A204.1 (cell line): ENCODE results near the gene TMEM121B.

Source experiments
- FAIRE-seq: peaks from 2 replicates; lab custom pipeline; 2012; peaks lifted over from hg19 to GRCh38; lab: Jason Lieb, UNC

TMEM121B gene

DNA sequence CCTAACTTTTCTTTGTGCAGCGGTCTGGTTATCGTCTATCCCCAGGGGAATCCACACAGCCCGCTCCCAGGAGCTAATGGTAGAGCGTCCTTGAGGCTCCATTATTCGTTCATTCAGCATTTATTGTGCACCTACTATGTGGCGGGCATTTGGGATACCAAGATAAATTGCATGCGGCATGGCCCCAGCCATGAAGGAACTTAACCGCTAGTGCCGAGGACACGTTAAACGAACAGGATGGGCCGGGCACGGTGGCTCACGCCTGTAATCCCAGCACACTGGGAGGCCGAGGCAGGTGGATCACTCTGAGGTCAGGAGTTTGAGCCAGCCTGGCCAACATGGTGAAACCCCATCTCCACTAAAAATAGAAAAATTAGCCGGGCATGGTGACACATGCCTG is 11.2 kb downstream of the TMEM121B start:
- FAIRE-seq, result no peak

DNA sequence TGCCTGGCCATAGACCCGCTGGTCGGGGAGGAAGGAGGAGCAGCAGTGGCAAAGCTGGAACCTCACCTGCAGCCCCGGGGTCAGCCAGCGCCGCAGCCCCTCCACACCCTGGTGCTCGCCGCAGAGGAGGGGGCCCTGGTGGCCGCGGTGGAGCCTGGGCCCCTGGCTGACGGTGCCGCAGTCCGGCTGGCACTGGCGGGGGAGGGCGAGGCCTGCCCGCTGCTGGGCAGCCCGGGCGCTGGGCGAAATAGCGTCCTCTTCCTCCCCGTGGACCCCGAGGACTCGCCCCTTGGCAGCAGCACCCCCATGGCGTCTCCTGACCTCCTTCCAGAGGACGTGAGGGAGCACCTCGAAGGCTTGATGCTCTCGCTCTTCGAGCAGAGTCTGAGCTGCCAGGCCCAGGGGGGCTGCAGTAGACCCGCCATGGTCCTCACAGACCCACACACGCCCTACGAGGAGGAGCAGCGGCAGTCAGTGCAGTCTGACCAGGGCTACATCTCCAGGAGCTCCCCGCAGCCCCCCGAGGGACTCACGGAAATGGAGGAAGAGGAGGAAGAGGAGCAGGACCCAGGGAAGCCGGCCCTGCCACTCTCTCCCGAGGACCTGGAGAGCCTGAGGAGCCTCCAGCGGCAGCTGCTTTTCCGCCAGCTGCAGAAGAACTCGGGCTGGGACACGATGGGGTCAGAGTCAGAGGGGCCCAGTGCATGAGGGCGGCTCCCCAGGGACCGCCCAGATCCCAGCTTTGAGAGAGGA is 11.9 kb downstream of the TMEM121B start:
- FAIRE-seq, result no peak

DNA sequence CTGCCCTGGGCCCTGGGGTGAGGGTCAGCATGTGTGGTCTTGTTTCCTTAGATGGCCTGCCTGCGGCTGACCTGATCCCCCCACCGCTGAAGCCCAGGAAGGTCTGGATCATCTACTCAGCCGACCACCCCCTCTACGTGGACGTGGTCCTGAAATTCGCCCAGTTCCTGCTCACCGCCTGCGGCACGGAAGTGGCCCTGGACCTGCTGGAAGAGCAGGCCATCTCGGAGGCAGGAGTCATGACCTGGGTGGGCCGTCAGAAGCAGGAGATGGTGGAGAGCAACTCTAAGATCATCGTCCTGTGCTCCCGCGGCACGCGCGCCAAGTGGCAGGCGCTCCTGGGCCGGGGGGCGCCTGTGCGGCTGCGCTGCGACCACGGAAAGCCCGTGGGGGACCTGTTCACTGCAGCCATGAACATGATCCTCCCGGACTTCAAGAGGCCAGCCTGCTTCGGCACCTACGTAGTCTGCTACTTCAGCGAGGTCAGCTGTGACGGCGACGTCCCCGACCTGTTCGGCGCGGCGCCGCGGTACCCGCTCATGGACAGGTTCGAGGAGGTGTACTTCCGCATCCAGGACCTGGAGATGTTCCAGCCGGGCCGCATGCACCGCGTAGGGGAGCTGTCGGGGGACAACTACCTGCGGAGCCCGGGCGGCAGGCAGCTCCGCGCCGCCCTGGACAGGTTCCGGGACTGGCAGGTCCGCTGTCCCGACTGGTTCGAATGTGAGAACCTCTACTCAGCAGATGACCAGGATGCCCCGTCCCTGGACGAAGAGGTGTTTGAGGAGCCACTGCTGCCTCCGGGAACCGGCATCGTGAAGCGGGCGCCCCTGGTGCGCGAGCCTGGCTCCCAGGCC is 12.7 kb downstream of the TMEM121B start:
- FAIRE-seq, result no peak

DNA sequence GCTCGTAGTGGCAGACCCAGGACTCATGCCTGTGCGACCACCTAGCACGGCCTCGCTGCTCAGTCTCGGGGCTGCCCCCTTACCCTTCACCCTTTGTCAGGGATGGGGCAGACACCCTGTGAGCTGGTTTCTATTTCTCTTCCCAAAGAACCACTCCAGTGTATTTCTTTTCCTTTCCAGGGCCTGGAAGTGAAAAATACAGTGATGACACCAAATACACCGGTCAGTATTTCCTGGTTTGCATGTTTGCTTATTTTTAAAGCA is 13.7 kb downstream of the TMEM121B start:
- FAIRE-seq, result no peak

DNA sequence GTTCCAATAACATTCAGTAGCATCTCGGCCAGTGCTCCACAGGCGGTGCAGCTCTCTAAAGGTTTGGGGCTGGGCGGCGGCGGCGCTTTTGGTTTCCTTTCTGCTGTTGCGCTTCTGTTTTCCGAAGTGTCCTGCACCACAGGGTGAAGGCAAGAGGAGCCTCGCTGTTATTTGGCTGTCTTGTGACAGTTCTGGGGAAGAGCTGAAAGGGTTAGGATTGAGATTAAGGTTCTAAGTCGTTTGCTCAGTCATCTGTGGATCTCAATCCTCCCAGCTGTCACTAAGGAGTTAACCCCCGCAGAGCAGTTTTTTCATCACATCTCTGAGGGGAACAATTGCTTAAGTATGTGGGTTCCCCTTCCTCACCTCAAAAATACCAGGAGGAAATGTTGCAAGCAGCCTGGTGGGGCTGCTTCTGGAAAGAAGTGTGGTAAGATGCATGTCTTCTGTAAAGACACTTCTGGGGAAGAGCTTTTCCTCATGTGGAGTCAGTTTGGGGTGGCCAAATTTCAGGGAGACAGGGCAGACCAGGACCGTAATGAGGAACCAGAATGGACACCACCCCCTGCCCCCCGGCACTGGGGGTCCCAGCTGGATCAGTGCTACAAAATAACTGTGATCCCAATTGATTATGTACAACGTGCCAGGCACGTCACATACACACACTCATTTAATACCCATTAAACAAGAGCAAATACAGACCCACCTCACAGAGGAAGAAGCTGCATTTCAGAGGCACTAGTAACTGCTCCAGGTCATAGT is 14.2 kb downstream of the TMEM121B start:
- FAIRE-seq, result no peak

DNA sequence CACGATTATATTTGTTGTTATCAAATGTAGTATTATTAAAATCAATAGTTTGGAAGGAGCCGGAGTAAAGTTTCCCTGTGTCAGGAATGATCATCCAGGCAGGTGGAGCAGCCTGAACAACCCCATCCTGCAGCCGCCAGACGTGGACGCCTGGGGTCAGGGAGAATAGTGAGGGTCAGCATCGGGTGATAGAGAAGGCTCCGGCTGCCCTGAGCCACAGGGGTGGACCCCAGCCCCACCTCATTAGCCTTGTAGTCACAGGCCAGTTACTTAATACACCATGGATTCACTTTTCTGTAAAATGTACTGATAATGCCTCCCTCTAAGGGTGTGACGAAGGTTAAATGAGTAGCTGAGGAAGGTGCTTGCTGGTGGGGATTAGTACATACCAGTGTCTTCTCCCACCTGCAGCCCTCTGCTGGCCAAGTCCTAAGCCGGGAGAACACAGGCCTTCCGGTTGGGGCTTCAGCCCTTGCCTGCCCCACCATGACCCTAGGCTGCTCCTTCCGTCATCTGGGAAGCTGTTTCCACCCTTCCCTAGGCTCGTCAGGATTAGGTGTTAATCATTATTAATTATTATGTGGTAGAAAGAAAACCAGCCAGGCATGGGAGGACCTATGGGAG is 14.9 kb downstream of the TMEM121B start:
- FAIRE-seq, result no peak

DNA sequence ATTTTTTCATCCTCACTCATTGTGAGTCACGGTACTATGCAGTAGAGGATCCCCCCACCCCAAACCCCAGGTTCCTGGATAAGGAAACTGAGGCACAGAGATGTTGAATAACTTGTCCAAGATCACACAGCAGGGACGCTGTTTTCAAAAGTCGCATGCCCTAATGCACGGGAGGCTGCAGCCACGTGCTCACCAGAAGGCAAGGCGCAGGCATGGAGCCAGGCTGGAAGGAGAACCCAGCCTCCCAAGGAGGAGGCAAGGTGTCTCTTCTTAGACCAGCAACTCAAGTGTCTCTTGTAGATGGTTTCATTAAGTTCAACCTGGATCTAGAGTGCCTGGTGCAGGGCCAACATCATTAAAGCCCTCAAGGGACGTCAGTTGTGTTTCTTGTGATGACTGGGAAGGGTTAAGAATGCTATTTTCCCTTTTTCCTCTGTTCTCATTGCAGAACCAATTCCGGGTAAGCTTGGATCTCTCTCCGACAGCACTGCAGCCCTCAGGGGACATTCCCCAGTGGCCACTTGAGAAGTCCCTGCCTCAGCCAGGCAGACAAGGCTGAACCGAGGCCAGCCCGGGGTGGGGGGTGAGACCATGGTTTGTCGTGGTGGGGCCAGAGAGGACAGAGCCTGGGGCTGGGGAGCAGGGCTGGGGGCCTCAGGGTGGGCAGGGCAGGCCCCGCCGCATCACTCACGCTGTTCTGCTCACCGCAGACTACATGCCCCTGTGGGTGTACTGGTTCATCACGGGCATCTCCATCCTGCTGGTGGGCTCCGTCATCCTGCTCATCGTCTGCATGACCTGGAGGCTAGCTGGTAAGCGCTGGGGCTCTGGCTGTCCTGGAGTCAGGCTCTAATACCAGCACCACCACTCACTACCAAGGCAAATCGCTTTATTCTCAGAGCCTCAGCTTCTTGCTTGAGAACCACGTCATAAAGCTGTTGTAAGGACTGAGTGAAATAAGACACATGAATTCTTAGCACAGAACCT is 15.7 kb downstream of the TMEM121B start:
- no peak for FAIRE-seq

DNA sequence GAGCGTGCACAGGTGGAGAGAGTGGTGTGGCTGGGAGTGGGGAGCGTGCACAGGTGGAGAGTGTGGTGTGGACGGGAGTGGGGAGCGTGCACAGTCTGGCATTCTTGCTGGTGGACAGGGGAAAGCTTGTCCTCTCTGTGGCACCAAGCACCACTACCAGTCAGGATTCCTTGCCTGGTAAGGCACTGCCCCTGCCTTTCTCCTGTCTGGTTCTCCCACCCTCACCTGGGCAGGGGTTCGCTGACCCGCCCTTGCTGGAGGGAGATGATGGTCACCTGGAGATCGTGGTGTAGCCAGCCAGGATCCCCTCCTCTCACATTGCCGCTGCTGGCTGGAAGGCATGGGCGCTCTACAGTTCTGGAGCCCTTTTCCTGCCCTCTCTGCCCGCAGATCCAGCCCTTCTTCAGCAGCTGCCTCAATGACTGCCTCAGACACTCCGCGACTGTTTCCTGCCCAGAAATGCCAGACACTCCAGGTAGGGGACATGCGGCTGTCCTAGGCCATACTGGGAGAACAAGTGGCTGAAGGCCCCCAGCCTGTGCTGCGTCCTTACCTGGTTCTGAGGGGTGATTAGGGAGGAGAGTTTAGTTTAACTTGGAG is 16.7 kb downstream of the TMEM121B start:
- FAIRE-seq, result no peak

DNA sequence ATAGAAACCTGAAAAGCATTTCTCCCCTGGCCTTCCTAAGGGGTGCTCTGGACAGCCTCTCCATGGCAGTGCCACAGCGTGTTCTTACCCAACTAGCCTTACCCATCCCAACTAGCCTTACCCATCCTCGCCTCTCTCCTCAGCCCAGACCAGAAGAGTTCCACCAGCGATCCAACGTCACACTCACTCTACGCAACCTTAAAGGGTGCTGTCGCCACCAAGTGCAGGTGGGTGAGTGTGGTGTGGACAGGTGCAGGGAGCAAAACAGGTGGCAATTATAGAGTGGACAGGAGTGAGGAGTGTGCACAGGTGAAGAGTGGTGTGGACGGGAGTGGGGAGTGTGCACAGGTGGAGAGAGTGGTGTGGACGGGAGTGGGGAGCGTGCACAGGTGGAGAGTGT is 17.8 kb downstream of the TMEM121B start:
- no peak for FAIRE-seq

DNA sequence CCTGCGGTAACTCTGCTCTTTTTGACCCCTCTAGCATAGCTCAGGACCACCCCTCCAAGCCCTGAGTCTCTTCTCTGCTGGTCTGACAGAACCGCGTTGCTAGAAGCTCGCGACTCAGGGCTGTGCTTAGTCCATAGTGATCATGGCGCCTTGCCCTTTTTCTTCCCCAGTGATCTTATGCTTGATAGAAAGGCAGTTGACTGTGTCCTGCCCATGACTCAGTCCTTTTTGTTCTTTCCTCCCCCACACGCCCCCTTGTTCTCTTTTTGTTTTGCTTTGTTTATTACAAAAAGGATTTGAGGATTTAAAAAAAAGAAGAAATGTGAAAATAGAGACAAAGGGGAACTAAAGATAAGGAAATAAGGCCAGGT is 18.9 kb downstream of the TMEM121B start:
- FAIRE-seq, result no peak

DNA sequence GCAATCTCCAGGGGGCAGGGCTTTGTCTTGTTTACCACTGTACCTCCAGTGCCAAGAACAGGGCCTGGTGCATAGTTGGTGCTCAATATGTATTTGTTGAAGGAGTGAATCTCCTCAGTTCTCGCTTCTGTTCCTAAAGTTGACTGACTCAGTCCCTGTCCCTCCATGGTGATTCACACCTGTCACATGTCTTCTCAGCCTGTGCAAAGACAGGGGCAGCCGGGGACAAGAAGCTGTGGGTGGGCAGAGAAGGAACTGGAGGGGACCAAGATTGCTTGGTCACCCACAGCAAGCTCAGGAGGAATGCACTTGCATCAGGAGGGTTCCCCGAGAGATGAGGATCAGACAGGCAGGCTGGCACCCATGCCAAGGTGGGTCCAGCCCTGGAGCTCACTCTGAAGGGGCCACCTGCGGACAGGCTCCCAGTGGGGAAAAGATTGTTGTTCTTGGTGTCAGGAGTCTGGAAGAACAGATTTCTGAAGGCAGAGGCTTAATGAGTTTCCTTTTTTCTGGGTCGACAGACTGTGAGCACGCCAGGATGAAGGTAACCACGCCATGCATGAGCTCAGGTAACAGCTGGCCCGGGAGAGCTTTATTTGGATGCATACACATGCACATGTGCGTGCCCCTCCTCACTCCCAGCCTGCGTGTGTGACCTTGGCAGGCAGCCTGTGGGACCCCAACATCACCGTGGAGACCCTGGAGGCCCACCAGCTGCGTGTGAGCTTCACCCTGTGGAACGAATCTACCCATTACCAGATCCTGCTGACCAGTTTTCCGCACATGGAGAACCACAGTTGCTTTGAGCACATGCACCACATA is 19.5 kb downstream of the TMEM121B start:
- no peak for FAIRE-seq

DNA sequence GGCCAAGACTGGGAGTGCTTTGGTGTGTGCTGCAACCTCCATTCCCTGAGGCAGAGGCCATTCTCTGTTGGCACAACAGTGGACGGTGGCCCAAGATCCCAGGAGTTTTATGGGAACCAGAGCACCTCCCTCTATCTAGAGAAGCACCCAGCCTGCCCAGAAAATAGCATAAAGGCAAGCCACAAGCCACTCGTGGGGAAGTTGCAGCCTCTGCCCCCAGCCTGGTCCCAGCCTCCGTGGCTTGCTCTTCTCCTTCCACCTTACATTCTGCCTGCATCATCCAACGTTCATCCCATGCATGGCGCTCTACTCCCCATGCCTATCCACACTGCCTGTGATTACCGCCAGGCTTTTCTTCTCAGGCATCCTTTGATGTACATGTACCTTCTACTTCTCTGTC is 20.5 kb downstream of the TMEM121B start:
- no peak for FAIRE-seq

DNA sequence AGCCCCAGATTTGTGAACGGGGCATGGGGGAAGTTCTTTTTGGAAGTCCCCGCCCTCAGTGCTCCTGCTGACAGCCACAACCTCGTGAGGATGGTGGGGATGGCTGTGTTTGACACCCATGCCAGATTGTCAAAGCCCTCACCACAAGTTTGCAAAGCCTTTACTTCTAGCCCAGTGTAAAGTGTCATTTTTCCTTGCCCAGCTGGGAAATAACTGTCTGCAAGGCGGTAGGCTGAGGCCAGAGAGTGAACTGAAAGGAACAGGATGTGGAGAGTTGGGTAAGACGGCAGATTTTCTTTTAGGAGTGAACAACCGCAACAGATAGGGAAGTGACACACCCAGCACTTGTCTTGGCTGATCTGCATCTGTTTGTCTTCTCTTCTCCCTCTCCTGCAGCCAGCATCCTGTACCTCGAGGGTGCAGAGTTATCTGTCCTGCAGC is 22.8 kb downstream of the TMEM121B start:
- no peak for FAIRE-seq

DNA sequence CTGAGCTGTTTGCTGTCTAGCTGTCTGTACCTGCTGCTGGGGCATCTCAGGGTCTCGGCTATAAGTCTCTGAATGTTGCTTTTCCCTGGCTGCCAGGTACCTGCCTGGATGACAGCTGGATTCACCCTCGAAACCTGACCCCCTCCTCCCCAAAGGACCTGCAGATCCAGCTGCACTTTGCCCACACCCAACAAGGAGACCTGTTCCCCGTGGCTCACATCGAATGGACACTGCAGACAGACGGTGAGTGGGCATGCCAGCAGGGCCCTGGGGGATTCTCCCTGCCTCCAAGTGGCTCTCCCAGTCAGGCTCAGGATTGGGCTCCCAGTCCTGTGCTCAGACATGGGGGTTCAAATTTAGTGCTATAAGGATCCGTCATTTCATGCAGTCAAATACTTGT is 23.5 kb downstream of the TMEM121B start:
- no peak for FAIRE-seq

DNA sequence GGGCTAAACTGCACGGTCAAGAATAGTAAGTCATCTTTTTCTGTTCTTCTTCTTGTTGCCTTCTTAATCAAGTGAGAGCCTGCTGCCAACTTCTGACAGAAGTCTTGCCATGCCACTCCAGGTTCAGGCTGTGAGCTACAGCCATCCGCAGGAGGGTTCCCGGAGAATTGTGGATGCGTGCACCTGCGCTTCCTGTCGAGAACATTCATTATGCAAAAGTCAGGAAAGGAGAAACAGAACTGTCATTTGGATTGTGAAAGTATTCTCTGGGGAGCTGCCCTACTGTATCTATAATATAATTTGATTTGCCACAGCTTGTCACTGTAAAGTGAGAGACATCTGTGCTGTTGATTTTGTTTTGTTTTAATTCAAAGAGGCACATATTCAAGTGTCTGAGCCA is 24.1 kb downstream of the TMEM121B start:
- FAIRE-seq, result no peak

DNA sequence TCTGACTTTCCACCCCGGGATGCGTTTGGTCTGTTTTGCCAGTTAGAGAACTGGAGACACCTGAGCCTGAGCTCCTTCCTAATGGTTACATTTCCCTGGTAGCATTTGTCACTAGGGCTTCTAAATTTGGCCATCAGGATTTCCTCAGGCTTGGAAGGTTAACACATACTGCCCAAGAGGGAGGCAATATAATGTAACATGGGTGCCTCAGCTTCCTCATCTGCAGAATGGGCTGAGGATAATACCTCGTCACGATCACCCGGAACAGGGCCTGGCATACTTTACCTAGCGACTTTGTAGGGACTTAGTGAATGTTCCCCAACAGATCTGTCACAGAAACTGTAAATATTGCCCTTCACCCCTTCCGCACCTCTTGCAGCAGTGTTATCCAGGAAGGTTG is 25.1 kb downstream of the TMEM121B start:
- no peak for FAIRE-seq

DNA sequence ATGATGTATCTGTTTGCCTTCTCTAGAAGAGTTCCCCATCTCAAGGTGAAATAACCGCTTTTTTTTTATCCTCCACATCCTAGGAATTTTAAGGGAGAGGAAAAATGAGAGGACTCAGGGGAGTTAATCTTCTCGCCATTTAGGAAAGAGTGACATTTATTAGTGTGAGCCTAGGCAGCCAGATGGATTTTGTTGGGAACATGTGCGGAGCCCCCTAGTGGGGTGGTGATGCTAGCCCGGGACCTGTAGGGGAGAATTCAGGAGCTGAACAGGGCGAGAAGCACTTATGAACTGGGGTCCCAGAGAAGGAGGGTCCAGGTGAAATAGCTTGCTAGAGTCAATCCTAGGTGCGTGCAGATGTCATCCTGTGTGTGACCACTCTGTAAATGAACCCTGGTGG is 25.6 kb downstream of the TMEM121B start:
- FAIRE-seq, result no peak

DNA sequence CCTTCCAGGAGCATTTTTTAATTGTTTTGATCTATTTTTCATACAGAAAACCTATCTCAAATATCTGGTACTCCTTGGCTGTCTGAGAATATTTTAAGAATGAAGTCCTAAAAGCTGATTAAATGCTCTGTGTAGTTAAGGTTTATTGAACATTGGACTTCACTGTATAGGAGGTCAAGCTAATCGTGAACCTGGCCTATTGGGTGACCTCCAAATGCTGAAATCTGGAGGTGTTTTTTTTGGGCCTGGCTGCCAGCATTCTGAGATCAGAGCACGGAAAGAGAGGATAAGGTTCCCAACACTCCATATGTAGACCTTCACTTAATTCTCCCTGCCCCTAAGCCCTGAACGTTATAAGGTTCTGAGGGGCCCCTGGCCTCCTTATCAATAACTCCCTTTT is 28.1 kb downstream of the TMEM121B start:
- FAIRE-seq, result no peak

DNA sequence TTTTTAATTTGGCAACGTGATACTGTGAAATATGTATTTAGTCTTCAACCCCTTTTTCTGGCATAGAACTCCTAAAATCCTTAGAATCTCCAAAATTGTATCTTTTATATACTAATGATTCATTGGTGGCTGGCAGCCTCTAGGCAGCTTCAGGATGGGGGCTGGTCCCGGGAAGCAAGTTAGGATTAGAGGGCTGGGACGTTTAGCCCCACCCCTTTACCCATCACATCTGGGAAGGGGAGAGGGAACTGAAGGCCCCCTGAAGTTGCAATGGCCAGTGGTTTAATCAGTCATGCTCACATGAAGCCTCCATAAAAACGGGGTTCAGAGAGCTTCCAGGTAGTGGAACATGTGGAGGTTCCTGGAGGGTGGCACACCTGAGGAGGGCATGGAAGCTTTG is 29.3 kb downstream of the TMEM121B start:
- FAIRE-seq, result no peak

DNA sequence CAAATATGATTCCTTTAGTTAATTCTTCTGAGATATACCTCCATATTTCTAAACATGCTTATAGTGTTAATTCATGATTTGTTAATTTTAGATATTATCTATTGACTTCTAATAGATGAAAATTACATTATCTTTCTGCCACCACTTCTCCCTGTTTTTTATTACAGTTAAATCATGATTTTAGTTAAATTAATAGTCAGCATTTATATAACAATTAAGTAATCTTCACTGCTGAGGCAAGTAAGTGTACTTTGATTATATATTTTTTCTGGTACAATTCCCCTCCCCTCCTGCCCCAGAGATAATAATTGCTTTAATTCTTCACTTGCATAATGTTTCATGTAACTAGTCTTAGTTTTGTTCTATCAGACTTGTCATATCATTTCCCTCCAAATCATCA is 30.6 kb downstream of the TMEM121B start:
- no peak for FAIRE-seq
